GM23338 (cell line): Measurements from ENCODE around the gene RPL13.

Experiments
- CTCF ChIP-seq, 2 experiments: fragments of 200-600 bp in 1 of 2; sonication (generic) in 1 of 2; conservative IDR thresholded peaks; 2 replicates each; pipeline versions ENCODE4 v1.5.1 to v1.6.1; 2016 to 2017; ENCODE audit warnings: antibody characterized with exemption in 2 of 2, low read depth in 2 of 2, mild to moderate bottlenecking in 2 of 2, moderate library complexity in 1 of 2
- EZH2 ChIP-seq: fragments of 200-600 bp; sonication (generic); IDR thresholded peaks from one replicate; pipeline ENCODE4 v1.8.0; 2017; ENCODE audit warnings: antibody characterized with exemption, mild to moderate bottlenecking, low read depth; ENCODE audit not compliant: unreplicated experiment
- POLR2AphosphoS5 ChIP-seq: IDR thresholded peaks from 2 replicates; pipeline ENCODE4 v1.6.1; 2016; ENCODE audit warnings: antibody characterized with exemption, low read depth

DNA sequence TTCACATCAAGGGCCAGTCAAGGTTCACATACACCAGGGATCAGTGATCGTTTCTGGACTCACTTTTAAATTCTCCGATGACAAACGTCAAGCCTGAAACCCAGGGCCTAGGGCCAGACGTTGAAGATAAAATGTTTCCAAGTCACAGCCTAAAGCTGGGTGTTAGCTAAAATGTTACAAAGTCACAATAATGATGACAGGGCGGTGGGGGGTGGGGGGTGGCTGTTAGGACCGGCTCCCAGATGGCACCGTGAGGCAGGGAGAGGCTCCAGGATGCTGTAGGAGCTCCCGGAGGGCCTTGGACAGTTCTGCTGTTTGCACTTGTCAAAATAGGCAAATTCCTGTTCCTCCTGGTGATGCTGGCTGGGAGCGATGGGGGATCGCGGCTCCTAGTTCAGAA, 16.4 kb upstream of the RPL13 start:
- TF ChIP-seq CTCF (conservative IDR thresholded peaks at IDR 0.05; ENCODE audit: low read depth in 2 of 2): no peak
- TF ChIP-seq EZH2: no peak
- no peak for TF ChIP-seq POLR2AphosphoS5
